HFF-Myc (cell line): ENCODE results near the gene RCOR1.
"Not testable (repeated sequence)": the region's sequence is repeated elsewhere in the genome, so short reads cannot be mapped to it uniquely, and the experiment has no call there.

Source experiments
- DNase-seq: peaks from one replicate; pipeline ENCODE4 v3.0.0-alpha.2; 2011; ENCODE audit warnings: low read depth; ENCODE audit errors: extremely low read depth
- H3K4me3 ChIP-seq: replicated peaks from 2 replicates; pipeline ENCODE4 v1.5.1; 2011; ENCODE audit warnings: low read depth, mild to moderate bottlenecking, control low read depth, low read length
- TF ChIP-seq, protein P1 (sequence below): IDR thresholded peaks from 2 replicates; pipeline ENCODE4 v1.5.1; 2012; ENCODE audit warnings: mild to moderate bottlenecking, low read depth, low read length, control low read depth; ENCODE audit errors: missing control alignments

RCOR1 gene

DNA sequence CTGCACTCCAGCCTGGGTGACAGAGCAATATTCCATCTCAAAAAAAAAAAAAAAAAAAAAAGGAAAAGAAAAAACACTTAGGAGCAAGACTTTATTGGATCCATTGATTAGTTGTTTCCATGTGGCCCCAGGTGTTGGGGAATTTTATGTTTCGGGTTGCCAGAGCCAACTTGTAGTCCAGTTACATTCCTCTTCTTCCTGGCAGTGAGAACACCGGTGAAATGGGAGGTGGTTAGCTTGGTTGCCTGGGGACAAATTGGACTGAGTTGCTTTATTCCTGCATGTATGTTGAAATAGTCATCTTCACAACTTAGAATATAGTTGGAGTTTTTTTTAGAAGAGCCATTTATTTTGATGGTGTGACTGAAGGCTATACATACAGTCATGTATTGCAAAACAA, 12.6 kb downstream of the RCOR1 start:
- TF ChIP-seq, protein P1, sequence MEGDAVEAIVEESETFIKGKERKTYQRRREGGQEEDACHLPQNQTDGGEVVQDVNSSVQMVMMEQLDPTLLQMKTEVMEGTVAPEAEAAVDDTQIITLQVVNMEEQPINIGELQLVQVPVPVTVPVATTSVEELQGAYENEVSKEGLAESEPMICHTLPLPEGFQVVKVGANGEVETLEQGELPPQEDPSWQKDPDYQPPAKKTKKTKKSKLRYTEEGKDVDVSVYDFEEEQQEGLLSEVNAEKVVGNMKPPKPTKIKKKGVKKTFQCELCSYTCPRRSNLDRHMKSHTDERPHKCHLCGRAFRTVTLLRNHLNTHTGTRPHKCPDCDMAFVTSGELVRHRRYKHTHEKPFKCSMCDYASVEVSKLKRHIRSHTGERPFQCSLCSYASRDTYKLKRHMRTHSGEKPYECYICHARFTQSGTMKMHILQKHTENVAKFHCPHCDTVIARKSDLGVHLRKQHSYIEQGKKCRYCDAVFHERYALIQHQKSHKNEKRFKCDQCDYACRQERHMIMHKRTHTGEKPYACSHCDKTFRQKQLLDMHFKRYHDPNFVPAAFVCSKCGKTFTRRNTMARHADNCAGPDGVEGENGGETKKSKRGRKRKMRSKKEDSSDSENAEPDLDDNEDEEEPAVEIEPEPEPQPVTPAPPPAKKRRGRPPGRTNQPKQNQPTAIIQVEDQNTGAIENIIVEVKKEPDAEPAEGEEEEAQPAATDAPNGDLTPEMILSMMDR = no peak
- DNase-seq = no peak
- no peak overlapping the region for H3K4me3 ChIP-seq

DNA sequence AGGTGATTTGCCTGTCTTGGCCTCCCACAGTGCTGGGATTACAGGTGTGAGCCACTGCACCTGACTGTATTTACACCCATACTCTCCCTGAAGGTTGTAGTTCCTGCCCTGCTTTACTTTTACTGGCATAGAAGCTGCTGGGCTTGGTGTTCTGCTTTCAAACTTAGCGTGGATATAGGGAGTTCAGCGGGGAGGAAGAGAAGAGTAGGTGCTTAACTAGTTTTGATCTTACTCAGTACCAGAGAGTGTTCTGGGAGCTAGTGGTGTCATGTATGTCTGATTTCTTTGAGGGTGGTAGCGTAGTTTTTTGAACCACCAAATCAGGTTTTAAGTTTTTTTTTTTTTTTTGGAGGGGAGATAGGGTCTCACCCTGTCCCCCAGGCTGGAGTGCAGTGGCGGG, 13.8 kb downstream of the RCOR1 start:
- DNase-seq = no peak
- H3K4me3 ChIP-seq = no peak overlapping the region
- TF ChIP-seq, protein P1 = no peak

DNA sequence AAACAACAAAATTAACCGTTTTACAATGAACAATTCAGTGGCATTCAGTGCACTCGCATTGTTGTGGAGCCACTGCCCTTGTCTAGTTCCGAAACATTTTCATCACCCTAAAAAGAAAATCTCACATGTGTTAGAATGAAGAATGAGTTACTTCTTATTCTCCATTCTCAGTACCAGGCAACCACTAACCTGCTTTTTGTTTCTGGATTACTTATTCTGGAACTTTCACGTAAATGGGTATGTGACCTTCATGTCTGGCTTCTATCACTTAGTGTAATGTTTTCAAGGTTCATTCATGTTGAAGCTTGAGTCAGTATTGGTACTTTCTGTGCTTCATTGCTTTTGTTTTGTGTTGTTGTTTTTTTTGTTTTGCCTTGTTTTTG, 15.6 kb downstream of the RCOR1 start:
- no peak overlapping the region for H3K4me3 ChIP-seq
- TF ChIP-seq, protein P1 = no peak
- DNase-seq = no peak

DNA sequence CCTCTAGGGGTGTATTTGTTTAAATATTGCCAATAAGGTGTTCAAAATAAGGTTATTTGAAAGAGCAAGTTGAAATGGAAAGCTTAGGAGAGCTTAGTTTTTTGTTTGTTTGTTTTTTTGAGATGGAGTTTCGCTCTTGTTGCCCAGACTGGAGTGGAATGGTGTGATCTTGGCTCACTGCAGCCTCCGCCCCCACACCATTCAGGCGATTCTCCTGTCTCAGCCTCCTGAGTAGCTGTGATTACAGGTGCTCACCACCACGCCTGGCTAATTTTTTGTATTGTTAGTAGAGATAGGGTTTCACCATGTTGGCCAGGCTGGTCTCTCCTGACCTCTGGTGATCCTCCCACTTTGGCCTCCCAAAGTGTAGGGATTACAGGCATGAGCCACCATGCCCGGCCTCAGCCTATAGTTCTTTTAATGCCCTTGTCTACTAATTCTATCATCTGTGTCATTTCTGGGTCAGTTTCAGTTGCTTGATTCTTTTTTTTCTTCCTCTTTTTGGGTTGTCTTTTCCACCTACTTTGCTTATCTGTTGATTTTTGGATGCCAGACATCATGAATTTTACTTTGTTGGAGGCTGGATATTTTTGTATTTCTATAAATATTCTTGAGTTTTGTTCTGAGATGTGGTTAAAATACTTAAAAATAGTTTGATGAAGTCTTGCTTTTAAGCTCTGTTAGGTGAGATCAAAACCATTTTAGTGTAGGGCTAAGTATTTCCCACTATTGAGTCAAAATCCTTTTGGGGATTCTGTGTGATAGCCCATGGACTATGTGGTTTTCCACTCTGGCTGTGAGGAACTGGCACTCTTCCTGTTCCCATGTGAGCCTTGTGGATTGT, 18.7 kb downstream of the RCOR1 start:
- TF ChIP-seq, protein P1 = no peak
- no peak overlapping the region for H3K4me3 ChIP-seq
- DNase-seq = no peak

DNA sequence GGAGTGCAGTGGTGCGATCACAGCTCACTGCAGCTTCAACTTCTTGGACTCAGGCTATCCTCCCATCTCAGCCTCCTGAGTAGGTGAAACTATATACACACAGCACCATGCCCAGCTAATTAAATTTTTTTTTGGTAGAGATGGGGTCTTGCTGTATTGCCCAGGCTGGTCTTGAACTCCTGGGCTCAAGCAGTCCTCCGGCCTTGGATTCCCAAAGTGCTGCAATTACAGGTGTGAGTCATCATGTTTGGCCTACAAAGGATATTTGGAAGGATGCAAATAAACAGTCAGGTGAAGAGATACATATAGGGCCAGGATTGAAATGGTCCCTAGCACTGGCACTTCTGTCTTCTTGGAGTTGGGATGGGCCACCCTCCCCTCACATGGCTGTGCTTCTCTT, 23.9 kb downstream of the RCOR1 start:
- TF ChIP-seq, protein P1 = no peak
- DNase-seq = no peak
- H3K4me3 ChIP-seq = no peak overlapping the region

DNA sequence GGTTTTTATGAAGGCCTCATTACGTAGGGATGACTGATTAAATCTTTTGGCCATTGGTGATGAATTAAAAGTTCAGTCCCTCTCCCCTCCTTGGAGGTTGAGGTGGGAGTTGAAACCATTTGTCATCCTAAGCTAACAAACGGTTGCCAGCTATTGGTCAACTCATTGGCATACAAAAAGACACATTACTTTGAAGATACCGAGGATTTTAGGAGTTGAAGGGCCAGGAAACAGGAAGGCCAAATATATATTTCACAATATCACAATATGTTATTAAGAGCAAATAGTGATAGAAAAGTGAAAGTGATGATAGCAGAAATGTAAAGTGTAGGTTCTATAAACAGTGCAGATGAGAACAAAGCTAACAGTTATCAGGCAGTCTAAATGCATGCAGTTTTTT, 24.4 kb downstream of the RCOR1 start:
- DNase-seq = no peak
- TF ChIP-seq, protein P1 = no peak
- H3K4me3 ChIP-seq = no peak overlapping the region

DNA sequence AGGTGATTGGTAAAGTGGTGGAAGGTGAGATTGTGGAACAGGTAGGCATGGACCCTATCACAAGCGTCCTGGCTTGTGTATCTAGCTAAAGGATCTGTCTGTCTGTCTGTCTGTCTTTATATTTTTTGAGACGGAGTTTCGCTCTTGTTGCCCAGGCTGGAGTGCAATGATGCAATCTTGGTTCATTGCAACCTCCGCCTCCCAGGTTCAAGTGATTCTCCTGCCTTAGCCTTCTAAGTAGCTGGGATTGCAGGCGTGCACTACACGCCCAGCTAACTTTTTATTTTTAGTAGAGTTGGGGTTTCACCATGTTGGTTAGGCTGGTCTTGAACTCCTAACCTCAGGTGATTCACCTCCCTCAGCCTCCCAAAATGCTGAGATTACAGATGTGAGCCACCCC, 26.6 kb downstream of the RCOR1 start:
- not testable (repeated sequence) for DNase-seq, H3K4me3 ChIP-seq
